ENCODE results near the gene ERGIC1. TPM values are rescaled to one million over a fixed set of nuclear protein-coding genes. Genes with fewer than 3 reads are reported as not detected.

ERGIC1 gene
- total and polyA plus RNA-seq, 2 of the 13 experiments (the other 11 are each of a cell fraction or from before 2014, with no cell fraction given) = 78.5 to 184 TPM

GRCh38 chr5:172875505-172876279 lies 41.6 kb downstream of the ERGIC1 start:
- DNase-seq (ENCODE audit: low spot score) (no peak), ATAC-seq (no peak), FAIRE-seq (no peak)
- Histone ChIP-seq H3K27me3 (ENCODE audit: control insufficient read depth in 1 of 2, insufficient read depth in 2 of 2, low read length in 2 of 2) (no peaks in the 10 kb centered on the region), H3K4me2 (ENCODE audit: low read depth, low read length) (no peak overlapping the region), H3K36me3 (replicated peaks in 1 of 2; ENCODE audit: control insufficient read depth in 1 of 2, insufficient read depth in 2 of 2, low read length in 2 of 2) (peaks cover 4 to 27% of the 10 kb centered on the region in 2 experiments; a peak in 3 of 5 replicates), H3K79me2 (ENCODE audit: insufficient read depth, low read length) (peaks cover 60% of the 10 kb centered on the region), H4K20me1 (ENCODE audit: insufficient read depth, low read length) (no peaks in the 10 kb centered on the region), H3K9me3 (ENCODE audit: low read length) (no peaks in the 10 kb centered on the region), H3K4me1 (ENCODE audit: insufficient read depth, low read length) (peaks cover 32% of the 10 kb centered on the region), H3K9ac (ENCODE audit: insufficient read depth, low read depth, low read length) (no peak overlapping the region), H3K4me3 (replicated peaks in 1 of 3; ENCODE audit: insufficient read depth in 1 of 3, low read depth in 2 of 3, low read length in 3 of 3) (no peak overlapping the region), H3K27ac (ENCODE audit: extremely low read length, insufficient read depth, low read length) (no peak overlapping the region), H2AFZ (ENCODE audit: low read length) (no peak overlapping the region)
- 92% methylated on average over 7 of the region's 7 CpGs for WGBS (ENCODE audit: low lambda C conversion rate)
- intact Hi-C loops (cut with micrococcal nuclease; ENCODE audit: unreplicated experiment) = no loop called here
- POLR2A ChIA-PET = interaction anchor here (1.2 kb wide), 1 partner anchor 104 kb away, joined by 3 read pairs; no protein-coding TSS in a partner anchor
- TF ChIP-seq ZNF282 (IDR thresholded peaks at IDR 0.05; ENCODE audit: partially characterized antibody) (no peak), KLF9 (CRISPR knock-in tag; IDR thresholded peaks at IDR 0.05; ENCODE audit: low read depth) (no peak), FOXO1 (CRISPR knock-in tag; IDR thresholded peaks at IDR 0.05) (no peak), YEATS2 (CRISPR knock-in tag; IDR thresholded peaks at IDR 0.05; ENCODE audit: borderline replicate concordance) (no peak), XRCC5 (optimal IDR thresholded peaks at IDR 0.05; ENCODE audit: low read length) (no peak), DNMT3B (CRISPR knock-in tag; conservative IDR thresholded peaks at IDR 0.05) (no peak), ZBTB7B (CRISPR knock-in tag; IDR thresholded peaks at IDR 0.05) (no peak), KDM3A (CRISPR knock-in tag; IDR thresholded peaks at IDR 0.05; ENCODE audit: low read depth) (no peak), ZKSCAN8 (CRISPR knock-in tag; IDR thresholded peaks at IDR 0.05; ENCODE audit: borderline replicate concordance) (no peak)
- TF ChIP-seq, protein P1, sequence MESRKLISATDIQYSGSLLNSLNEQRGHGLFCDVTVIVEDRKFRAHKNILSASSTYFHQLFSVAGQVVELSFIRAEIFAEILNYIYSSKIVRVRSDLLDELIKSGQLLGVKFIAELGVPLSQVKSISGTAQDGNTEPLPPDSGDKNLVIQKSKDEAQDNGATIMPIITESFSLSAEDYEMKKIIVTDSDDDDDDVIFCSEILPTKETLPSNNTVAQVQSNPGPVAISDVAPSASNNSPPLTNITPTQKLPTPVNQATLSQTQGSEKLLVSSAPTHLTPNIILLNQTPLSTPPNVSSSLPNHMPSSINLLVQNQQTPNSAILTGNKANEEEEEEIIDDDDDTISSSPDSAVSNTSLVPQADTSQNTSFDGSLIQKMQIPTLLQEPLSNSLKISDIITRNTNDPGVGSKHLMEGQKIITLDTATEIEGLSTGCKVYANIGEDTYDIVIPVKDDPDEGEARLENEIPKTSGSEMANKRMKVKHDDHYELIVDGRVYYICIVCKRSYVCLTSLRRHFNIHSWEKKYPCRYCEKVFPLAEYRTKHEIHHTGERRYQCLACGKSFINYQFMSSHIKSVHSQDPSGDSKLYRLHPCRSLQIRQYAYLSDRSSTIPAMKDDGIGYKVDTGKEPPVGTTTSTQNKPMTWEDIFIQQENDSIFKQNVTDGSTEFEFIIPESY (CRISPR knock-in tag; IDR thresholded peaks at IDR 0.05) = no peak
- CTCF ChIA-PET (ENCODE audit: low intra/inter-chr PET ratio, low total read pairs) = no interaction called here
- no TSS peak for BruUV-seq (replicated peaks)
- in situ Hi-C loops (cut with HindIII; ENCODE audit: extremely low pct_ligation_motif_present, low pct_unique_long_range_greater_than_20kb) = no loop called here
